Prostate gland (tissue), 2 donors: ENCODE data around the gene ITGBL1.

Experiments
- CTCF ChIP-seq, 4 experiments: fragments of 200-600 bp in 2 of 4; fragments of 450-650 bp in 2 of 4; sonication (generic) in 2 of 4; IDR thresholded peaks; 1 replicate in 3 of 4; 2 replicates in 1 of 4; pipeline ENCODE4 v1.5.1; 2016 to 2019; ENCODE audit warnings: antibody characterized with exemption in 4 of 4, mild to moderate bottlenecking in 2 of 4, moderate library complexity in 2 of 4
- POLR2AphosphoS5 ChIP-seq: sonication (generic); formaldehyde crosslinking; IDR thresholded peaks from one replicate; pipeline ENCODE4 v1.6.1; 2017; ENCODE audit warnings: antibody characterized with exemption

GRCh38 chr13:101512650-101513049, 60.2 kb downstream of the ITGBL1 start:
- TF ChIP-seq CTCF (IDR thresholded peaks at IDR 0.05), result no peak
- TF ChIP-seq POLR2AphosphoS5, result no peak
